HG02981 (cell line): Measurements from ENCODE around the gene SIK3.
"Not testable (repeated sequence)": the region's sequence is repeated elsewhere in the genome, so short reads cannot be mapped to it uniquely, and the experiment has no call there.

Source experiments
- ATAC-seq: cut with Tn5 transposase; IDR thresholded peaks from one replicate; pipeline ENCODE4 v1.9.1; 2021; ENCODE audit warnings: mild to moderate bottlenecking, moderate library complexity; ENCODE audit not compliant: unreplicated experiment

SIK3 gene

DNA sequence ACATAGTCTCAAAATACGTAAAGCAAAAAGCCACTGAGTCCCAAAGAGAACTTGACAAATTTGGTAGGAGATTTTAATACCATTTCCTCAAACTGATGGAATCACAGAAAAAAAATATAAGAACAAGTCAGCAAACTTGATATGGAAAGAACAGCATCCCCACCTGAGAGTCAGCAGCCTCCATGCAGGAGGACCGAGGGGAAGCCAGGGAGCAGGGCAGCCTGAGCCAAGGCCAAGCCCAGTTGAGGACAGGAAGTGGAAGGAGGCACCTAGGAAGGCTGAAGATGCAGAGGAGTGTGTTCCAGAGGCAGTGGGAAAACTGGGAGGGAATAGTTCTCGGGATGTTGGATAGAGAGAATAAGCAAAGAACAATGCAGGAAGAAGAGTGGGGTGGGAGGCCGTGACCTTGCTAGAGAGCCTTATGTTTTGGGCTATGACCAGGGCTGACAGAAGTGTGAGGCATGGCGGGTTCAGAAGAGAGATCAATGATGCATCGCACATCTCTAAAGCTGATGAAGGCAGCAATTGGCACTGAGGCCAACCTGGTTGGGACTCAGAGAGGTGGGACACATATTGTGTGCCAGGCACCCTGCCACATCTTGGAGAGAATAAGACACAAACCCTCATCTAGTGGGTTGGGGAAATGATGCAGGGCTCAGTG lies 290.5 kb downstream of the SIK3 start:
- no peak for ATAC-seq

DNA sequence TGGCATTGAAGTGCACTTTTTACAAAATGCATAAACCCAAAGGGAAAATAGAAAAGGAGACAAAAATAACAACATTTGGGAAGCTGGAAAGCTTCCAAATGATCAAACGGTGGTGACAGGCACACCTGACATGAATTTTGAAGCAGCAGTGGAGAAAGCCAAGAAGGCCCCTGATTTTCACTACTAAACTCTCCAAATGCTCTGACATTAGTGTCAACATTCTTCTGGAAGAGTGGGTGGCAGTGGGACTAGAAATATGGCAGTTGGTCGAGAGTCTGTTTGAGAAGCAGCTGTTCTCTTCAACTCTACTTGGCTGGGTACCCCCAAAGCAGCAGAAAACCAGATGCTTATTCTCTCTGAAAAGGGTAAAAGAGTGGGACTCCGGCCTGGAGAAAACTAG lies 294.2 kb downstream of the SIK3 start:
- ATAC-seq = no peak

DNA sequence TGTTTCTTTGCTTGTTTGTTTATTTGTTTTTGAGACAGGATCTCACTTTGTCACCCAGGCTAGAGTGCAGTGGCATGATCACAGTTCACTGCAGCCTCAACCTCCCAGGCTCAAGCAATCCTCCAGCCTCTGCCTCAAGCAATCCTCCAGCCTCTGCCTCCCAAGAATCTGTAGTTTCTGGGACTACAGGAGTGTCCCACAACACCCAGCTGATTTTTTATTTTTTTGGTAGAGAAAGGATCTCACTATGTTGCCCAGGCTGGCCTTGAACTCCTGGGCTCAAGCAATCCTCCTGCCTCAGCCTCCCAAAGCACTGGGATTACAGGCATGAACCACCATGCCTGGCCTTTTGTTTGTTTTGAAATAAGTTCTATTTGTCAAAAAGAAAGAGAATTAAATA lies 296.6 kb downstream of the SIK3 start:
- ATAC-seq = not testable (repeated sequence)

DNA sequence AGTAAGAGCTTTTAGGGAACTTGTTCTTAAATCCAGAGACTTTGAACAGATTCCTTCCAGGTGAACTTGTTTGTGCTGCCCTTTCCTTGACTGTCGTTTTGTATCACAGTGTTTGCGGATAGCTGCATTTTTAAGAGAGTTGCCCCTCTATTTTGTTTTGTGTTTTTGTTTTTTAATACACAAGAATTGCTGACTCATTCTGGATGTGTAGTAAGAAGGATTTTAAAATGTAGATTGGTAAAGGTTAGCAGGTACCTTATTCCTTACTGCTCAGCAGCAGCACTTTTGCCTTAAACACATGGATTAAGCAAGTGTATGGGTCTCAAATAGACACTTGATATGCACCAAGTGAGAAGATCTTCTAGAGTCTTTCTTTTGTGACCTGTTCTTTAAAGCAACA lies 297.6 kb downstream of the SIK3 start:
- no peak for ATAC-seq

DNA sequence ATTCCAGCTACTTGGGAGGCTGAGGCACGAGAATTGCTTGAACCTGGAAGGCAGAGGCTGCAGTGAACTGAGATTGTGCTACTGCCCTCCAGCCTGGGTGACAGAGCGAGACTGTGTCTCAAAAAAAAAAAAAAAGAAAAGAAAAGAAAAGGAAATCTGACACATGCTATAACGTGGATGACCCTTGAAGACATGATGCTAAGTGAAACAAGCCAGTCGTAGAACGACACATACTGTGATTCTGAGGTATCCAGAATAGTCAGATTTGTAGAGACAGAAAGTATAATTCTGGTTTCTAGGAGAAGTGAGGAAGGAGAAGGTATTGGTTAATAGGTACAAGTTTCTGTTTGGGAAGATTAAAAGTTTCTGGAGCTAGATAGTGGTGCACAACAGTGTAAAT lies 299.9 kb downstream of the SIK3 start:
- ATAC-seq = no peak

DNA sequence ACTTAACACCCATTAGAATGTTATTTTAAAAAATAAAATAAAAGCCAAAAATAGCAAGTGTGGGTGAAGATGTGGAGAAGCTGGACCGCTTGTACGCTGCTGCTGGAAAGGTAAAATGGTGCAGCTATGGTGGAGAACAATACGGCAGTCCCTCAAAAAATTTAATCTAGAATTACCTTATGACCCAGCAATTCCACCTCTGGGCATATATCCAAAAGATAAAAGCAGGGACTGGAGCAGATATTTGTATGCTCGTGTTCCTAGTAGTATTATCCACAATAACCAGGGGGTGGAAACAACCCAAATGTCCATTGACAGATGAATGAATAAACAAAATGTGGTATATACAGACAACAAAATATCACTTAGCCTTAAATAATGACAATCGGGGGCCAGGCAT lies 300.4 kb downstream of the SIK3 start:
- no peak for ATAC-seq

DNA sequence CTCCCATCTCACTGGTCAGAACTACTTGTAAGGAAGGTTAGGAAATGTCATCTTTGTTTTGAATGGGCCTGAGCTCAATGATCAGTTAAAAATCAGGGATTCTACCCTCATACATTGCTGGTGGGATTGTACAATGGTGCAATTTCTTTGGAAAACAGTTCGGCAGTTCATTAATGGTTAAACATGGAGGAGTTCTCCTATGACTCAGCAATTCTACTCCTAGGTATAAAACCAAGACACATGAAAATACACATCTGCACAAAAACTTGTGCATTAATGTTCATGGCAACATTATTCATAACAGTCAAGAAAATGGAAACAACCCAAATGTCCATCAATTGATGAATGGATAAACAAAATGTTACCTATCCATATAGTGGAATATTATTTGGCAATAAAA lies 301.7 kb downstream of the SIK3 start:
- no peak for ATAC-seq

DNA sequence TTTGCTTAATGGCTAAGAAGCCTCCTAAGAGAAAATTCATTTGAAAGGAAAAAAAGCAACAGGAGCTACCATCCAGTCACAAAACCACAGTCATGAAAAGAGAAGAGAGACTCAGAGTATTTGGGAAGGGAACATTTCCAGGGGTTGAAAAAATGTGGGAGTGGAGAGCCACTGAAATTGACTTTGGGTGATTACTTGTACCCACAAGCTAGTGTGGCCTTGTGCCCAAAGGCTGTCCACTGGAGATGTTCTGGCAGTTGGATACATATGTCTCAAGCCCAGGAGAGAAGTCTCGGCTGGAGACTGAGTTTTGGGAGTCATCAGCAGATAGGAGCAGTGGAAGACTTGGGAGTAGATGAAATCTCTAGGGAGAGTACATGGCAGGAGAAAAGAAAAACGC lies 303.4 kb downstream of the SIK3 start:
- ATAC-seq = no peak

DNA sequence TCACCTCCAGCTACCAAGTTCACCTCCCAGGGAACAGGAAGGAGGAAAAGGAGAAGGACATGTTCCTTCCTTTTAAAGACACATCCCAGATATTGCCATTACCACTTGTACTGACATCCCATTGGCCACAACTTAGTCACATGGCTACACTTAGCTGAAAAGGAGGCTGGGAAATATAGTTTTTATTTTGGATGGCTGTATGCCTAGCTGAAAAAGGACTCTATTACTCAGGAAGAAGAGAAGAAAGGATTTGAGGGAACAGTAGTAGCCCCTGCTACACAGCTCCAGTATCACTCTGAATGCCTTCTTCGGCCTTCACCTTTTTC lies 304.5 kb downstream of the SIK3 start:
- no peak for ATAC-seq
